22Rv1 (cell line): ENCODE results near the gene SMC3.
A peak's percentile ranks its signal among the peaks of the same experiment; 100 is the strongest.
"Not testable (repeated sequence)": the region's sequence is repeated elsewhere in the genome, so short reads cannot be mapped to it uniquely, and the experiment has no call there.

Source experiments
- H3K27ac ChIP-seq: fragments of 450-650 bp; 2 replicates; pipeline ENCODE4 v1.5.1; 2017
- CTCF ChIP-seq: fragments of 450-650 bp; IDR thresholded peaks from 2 replicates; pipeline ENCODE4 v1.5.1; 2017; ENCODE audit warnings: mild to moderate bottlenecking
- ZFX ChIP-seq: fragments of 450-650 bp; IDR thresholded peaks from 2 replicates; pipeline ENCODE4 v1.6.1; 2017; ENCODE audit warnings: antibody characterized with exemption, borderline replicate concordance

The SMC3 gene

GRCh38 chr10:110610308-110610774 lies 42.8 kb downstream of the SMC3 start:
- no peak overlapping the region for H3K27ac ChIP-seq
- TF ChIP-seq CTCF = peak; percentile 95
- TF ChIP-seq ZFX = no peak

DNA sequence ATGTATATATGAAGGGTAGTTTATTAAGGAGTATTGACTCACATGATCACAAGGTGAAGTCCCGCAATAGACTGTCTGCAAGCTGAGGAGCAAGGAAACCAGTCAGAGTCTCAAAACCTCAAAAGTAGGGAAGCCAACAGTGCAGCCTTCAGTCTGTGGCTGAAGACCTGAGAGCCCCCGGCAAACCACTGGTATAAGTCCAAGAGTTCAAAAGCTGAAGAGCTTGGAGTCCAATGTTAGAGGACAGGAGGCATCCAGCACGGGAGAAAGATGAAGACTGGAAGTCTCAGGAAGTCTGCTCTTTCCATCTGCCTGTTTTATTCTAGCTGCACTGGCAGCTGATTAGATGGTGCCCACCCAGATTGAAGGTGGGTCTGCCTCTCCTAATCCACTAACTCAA lies 43.3 kb downstream of the SMC3 start:
- not testable (repeated sequence) for H3K27ac ChIP-seq

DNA sequence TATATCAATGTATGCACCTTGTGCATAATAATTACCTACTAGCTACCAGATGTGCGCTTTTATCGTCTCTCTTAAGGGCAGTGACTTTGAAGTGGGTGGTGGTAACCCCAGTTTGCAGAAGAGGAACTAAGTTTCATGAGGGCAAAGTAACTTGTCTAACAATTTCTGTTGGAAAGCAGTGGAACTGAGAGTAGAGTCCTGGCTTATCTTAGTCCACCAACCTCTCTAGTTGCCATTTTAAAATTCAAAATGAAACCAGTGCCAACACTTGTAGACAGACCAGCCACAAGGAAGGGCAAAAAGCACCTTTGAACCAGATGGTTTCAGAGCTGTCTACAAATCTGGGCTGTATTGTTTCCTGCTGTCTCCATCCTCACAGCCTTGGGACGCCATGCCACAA lies 44.6 kb downstream of the SMC3 start:
- H3K27ac ChIP-seq = no peak overlapping the region
- TF ChIP-seq CTCF (no peak), ZFX (no peak)

DNA sequence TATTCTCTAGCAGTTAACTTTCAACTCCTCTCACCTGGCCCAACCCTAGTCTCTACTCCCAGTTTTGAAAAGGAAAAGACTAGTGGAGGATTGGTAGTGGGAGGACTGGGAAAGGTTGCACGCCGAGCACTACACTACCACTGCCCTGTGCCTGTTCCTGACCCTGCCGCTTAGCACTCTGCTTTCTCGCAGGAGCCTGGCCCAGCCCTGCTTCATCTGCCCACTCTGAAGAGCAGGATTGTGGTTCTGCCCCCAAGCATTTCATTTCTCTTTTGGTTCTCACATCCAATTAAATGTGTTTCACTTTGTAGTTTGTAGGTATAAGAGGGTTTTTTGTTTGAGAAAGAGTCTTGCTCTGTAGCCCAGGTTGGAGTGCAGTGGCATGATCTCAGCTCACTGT lies 45.1 kb downstream of the SMC3 start:
- no peak overlapping the region for H3K27ac ChIP-seq
- TF ChIP-seq ZFX (no peak), CTCF (no peak)

GRCh38 chr10:110613341-110613995 lies 46.0 kb downstream of the SMC3 start:
- no peak overlapping the region for H3K27ac ChIP-seq
- no peak for TF ChIP-seq ZFX
- no peak for TF ChIP-seq CTCF

- H3K27ac ChIP-seq = no peak overlapping the region
- TF ChIP-seq ZFX (no peak), CTCF (no peak)
Measured at GRCh38 chr10:110613996-110614495, 46.6 kb downstream of the SMC3 start.

GRCh38 chr10:110615057-110615747 lies 47.7 kb downstream of the SMC3 start:
- no peak for TF ChIP-seq ZFX
- no peak for TF ChIP-seq CTCF
- H3K27ac ChIP-seq = no peak overlapping the region
